ENCODE measurements around the gene COP1.

- no peak for TF ChIP-seq EZH2 (IDR thresholded peaks at IDR 0.05; ENCODE audit: borderline replicate concordance, low read depth, low read length, severe bottlenecking)
- TF ChIP-seq FOS (IDR thresholded peaks at IDR 0.05; ENCODE audit: borderline replicate concordance, insufficient read depth, low read length), result no peak
- no peak for TF ChIP-seq CTCF (IDR thresholded peaks at IDR 0.05; ENCODE audit: extremely low read depth in 1 of 2, insufficient read depth in 1 of 2, low read depth in 1 of 2, low read length in 2 of 2)
Measured at GRCh38 chr1:176244851-176245250, 37.8 kb upstream of the COP1 start.

All from endothelial cell of umbilical vein (primary cell).